ENCODE measurements around the gene CLCN3.

CLCN3 gene

DNA sequence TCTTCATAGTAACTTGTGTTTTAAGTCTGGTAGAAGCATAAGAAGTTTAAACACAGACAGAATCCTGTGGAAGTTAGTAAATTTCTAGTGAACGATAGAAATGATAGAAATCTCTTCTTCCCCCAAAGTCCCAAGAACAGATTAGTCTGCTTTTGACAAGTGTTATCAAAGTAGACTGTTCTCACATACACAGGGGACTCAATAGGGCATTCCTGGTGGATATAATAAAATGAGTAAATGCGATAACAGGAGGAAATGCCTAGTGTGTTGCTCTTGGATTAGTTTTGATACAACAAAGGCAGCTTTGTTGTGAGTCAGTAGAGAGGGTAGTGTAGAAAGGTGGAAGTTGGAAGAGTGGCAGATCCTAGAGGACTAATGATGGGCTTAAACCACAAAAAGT is 43.5 kb downstream of the CLCN3 start:
- no peak for TF ChIP-seq TAF1 (IDR thresholded peaks at IDR 0.05; ENCODE audit: borderline replicate concordance, insufficient read depth, low read length)
- TF ChIP-seq POLR2AphosphoS5 (IDR thresholded peaks at IDR 0.05; ENCODE audit: low read depth, low read length), result no peak
- no peak for TF ChIP-seq SIN3A (IDR thresholded peaks at IDR 0.05; ENCODE audit: borderline replicate concordance, insufficient read depth, low read length)
- TF ChIP-seq FOXP2 (optimal IDR thresholded peaks at IDR 0.05; ENCODE audit: borderline replicate concordance, extremely low read depth, extremely low read length, insufficient read depth), result no peak
- TF ChIP-seq, protein P1, sequence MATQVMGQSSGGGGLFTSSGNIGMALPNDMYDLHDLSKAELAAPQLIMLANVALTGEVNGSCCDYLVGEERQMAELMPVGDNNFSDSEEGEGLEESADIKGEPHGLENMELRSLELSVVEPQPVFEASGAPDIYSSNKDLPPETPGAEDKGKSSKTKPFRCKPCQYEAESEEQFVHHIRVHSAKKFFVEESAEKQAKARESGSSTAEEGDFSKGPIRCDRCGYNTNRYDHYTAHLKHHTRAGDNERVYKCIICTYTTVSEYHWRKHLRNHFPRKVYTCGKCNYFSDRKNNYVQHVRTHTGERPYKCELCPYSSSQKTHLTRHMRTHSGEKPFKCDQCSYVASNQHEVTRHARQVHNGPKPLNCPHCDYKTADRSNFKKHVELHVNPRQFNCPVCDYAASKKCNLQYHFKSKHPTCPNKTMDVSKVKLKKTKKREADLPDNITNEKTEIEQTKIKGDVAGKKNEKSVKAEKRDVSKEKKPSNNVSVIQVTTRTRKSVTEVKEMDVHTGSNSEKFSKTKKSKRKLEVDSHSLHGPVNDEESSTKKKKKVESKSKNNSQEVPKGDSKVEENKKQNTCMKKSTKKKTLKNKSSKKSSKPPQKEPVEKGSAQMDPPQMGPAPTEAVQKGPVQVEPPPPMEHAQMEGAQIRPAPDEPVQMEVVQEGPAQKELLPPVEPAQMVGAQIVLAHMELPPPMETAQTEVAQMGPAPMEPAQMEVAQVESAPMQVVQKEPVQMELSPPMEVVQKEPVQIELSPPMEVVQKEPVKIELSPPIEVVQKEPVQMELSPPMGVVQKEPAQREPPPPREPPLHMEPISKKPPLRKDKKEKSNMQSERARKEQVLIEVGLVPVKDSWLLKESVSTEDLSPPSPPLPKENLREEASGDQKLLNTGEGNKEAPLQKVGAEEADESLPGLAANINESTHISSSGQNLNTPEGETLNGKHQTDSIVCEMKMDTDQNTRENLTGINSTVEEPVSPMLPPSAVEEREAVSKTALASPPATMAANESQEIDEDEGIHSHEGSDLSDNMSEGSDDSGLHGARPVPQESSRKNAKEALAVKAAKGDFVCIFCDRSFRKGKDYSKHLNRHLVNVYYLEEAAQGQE (IDR thresholded peaks at IDR 0.05; ENCODE audit: insufficient read depth in 1 of 2, low read depth in 2 of 2, low read length in 2 of 2), result no peak

DNA sequence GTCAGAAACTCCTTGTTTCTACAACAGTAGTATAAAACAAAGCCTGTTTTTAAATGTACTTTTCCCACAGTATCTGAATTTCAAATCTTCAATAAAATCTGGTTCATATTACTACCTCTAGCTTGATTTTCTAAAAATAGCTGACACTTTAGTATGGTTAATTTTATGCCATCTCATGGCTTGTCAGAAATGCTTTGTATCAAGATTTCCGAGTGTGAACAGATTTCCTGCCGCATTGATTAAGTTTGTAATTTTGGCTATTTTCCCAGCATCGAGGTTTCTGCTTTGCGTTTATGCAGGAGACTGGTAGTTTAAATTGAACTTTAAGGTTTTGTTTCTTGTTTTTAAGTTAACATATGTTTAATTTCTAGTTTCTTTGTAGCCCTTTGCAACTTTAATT is 44.2 kb downstream of the CLCN3 start:
- no peak for TF ChIP-seq SIN3A (IDR thresholded peaks at IDR 0.05; ENCODE audit: borderline replicate concordance, insufficient read depth, low read length)

DNA sequence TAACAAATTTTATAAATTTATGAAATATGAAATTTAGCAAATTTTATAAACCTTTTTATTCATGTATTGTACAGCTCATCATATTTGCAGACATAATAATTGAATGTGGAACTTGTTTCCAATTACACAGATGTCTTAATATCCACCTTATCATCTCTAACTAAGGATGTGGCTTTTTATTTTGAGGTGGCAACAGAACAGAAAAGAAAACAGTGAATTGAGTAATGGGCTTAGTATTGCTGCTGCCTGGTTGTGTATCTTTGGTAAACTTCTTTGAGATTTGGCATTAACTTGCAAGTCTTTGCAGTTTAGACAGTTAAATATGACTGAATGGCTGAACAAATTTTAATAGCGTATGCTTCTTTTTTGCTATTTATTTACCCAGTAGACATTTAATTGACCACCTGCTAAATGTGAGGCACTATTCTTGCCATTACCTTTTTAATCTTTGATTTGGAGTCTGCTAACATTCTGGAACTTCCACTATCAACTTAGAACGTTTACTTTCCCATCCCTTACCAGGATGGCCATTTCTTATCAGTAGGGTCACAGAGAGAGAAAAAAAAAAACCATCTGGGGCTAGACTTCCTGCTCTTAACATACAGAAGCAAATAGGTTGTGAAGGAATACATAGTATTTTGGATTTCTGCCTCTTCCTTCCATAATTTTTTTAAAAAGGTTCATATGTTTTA is 44.8 kb downstream of the CLCN3 start:
- TF ChIP-seq FOXP2 (optimal IDR thresholded peaks at IDR 0.05; ENCODE audit: borderline replicate concordance, extremely low read depth, extremely low read length, insufficient read depth) (no peak), SIN3A (IDR thresholded peaks at IDR 0.05; ENCODE audit: borderline replicate concordance, insufficient read depth, low read length) (no peak), TAF1 (IDR thresholded peaks at IDR 0.05; ENCODE audit: borderline replicate concordance, insufficient read depth, low read length) (no peak), POLR2AphosphoS5 (IDR thresholded peaks at IDR 0.05; ENCODE audit: low read depth, low read length) (no peak)

DNA sequence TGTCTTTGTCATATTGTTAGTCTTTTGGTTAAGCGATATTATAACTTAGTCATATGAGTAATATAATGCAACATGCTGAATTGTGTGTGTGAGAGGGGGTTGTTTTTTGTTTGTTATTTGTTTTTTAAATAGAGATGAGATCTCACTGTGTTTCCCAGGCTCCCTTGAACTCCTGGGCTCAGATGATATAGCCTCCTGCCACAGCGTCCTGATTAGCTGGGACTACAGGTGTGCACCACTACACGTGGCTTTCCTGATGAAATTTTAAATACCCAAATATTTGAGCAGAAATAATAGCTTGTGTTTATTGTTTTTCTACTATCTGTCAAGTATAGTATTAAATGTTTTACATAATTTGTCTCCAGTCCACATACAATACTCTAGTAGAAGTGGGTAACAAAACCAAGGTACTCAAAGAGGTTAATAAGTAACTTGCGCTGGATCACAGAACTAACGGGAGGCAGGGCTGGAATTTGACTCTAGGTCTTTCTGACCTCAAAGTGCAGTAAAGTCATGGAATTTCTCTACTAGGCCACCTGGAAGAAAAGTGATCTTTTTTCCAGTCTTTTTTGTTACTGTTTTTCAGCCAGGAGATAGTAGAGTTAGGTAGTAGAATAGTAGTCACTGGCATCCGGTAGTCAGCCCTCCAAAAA is 47.8 kb downstream of the CLCN3 start:
- TF ChIP-seq SIN3A (IDR thresholded peaks at IDR 0.05; ENCODE audit: borderline replicate concordance, insufficient read depth, low read length), result no peak

DNA sequence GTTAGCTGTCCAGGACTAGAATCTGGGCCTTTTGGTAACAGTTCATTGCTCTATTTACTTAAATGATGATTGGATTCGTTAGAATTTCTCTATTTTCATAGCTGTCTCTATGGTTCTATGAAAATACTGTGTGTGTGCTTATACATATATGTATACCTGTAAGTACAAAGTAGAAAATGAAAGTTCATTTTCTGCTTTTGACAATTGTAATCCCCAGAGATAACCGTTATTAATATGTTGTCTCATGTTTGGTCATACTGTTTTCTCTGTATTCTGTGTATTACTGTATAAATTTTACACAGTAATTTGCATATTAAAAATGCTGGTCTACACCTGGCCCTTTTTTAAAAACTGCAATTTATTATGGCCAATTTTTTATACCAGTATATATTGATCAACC is 55.4 kb downstream of the CLCN3 start:
- TF ChIP-seq, protein P1 (IDR thresholded peaks at IDR 0.05; ENCODE audit: insufficient read depth in 1 of 2, low read depth in 2 of 2, low read length in 2 of 2), result no peak
- TF ChIP-seq SIN3A (IDR thresholded peaks at IDR 0.05; ENCODE audit: borderline replicate concordance, insufficient read depth, low read length), result no peak
- TF ChIP-seq FOXP2 (optimal IDR thresholded peaks at IDR 0.05; ENCODE audit: borderline replicate concordance, extremely low read depth, extremely low read length, insufficient read depth), result no peak
- no peak for TF ChIP-seq POLR2AphosphoS5 (IDR thresholded peaks at IDR 0.05; ENCODE audit: low read depth, low read length)
- no peak for TF ChIP-seq TAF1 (IDR thresholded peaks at IDR 0.05; ENCODE audit: borderline replicate concordance, insufficient read depth, low read length)

DNA sequence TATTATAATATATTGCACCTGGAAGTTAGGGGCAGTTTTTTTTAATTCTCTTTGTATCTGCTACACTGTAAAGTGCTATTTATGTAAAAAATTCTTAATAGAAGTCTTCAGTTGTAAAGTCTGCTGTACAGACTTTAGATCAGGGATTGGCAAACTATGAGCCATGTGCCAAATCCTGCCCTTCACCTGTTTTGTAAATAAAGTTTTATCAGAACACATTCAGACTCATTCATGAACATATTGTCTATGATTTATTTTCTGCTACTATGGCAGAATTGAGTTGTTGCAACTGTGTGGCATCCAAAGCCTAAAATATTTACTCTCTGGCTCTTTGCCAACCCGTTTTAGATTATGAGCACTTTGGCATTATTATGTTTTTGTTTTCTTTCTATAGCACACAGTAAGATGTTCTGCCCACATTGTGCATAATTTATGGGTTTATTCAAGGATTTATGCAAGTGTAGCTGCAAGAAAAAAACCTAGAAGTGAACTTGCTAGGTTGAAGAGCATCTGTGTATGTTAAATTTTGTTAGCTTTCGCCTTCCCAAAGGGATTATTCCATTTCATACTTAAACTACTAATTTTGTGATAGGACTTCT is 56.9 kb downstream of the CLCN3 start:
- TF ChIP-seq SIN3A (IDR thresholded peaks at IDR 0.05; ENCODE audit: borderline replicate concordance, insufficient read depth, low read length) (no peak), POLR2AphosphoS5 (IDR thresholded peaks at IDR 0.05; ENCODE audit: low read depth, low read length) (no peak), FOXP2 (optimal IDR thresholded peaks at IDR 0.05; ENCODE audit: borderline replicate concordance, extremely low read depth, extremely low read length, insufficient read depth) (no peak), TAF1 (IDR thresholded peaks at IDR 0.05; ENCODE audit: borderline replicate concordance, insufficient read depth, low read length) (no peak)
- TF ChIP-seq, protein P1 (IDR thresholded peaks at IDR 0.05; ENCODE audit: insufficient read depth in 1 of 2, low read depth in 2 of 2, low read length in 2 of 2), result no peak
